Measurements from ENCODE around the gene COX19.

GRCh38 chr7:947391-948210 lies 27.7 kb downstream of the COX19 start:
- TF ChIP-seq CTCF (conservative IDR thresholded peaks at IDR 0.05 in 1 of 2, IDR thresholded peaks at IDR 0.05 in 1 of 2; ENCODE audit: low read depth in 1 of 2, low read length in 2 of 2) (no peak), EZH2 (IDR thresholded peaks at IDR 0.05; ENCODE audit: low read length, missing control alignments) (no peak)

Data from fibroblast of lung (primary cell).